Measurements from ENCODE around the gene IQGAP1.

IQGAP1 gene

GRCh38 chr15:90530250-90531051 lies 142.4 kb downstream of the IQGAP1 start:
- peak; percentile 86 for DNase-seq (ENCODE audit: low spot score)

- DNase-seq (ENCODE audit: low spot score): peak; percentile 73
Observed at GRCh38 chr15:90531147-90531546, 143.1 kb downstream of the IQGAP1 start.

- peak; percentile 71 for DNase-seq (ENCODE audit: low spot score)
Observed at GRCh38 chr15:90535254-90535653, 147.2 kb downstream of the IQGAP1 start.

GRCh38 chr15:90539789-90540188 lies 151.7 kb downstream of the IQGAP1 start:
- DNase-seq (ENCODE audit: low spot score): no peak

GRCh38 chr15:90540768-90541167 lies 152.7 kb downstream of the IQGAP1 start:
- no peak for DNase-seq (ENCODE audit: low spot score)

- no peak for DNase-seq (ENCODE audit: low spot score)
Observed at GRCh38 chr15:90545095-90545494, 157.1 kb downstream of the IQGAP1 start.

GRCh38 chr15:90547540-90547939 lies 159.5 kb downstream of the IQGAP1 start:
- no peak for DNase-seq (ENCODE audit: low spot score)

GRCh38 chr15:90550919-90551318 lies 162.9 kb downstream of the IQGAP1 start:
- DNase-seq (ENCODE audit: low spot score): no peak

All from HuH-7.5 (cell line).